IPS-11a (cell line): ENCODE results near the gene KARS1.
"Not testable (repeated sequence)": the region's sequence is repeated elsewhere in the genome, so short reads cannot be mapped to it uniquely, and the experiment has no call there.

ENCODE experiments used
- H3K4me3 ChIP-seq: one replicate; pipeline ENCODE4 v1.5.1; 2013; ENCODE audit warnings: low read depth, low read length, control low read depth

Gene KARS1

GRCh38 chr16:75626806-75627205 is 20.7 kb downstream of the KARS1 start:
- no peak overlapping the region for H3K4me3 ChIP-seq

GRCh38 chr16:75624921-75625334 is 22.5 kb downstream of the KARS1 start:
- no peak overlapping the region for H3K4me3 ChIP-seq

GRCh38 chr16:75622761-75623605 is 24.5 kb downstream of the KARS1 start, which contains the start of gene ADAT1:
ADAT1 (minus strand) TSS chr16:75623281; CDS start chr16:75620799, 2,482 bp downstream.
- H3K4me3 ChIP-seq = peak within 1 kb of the TSS; percentile 68

- no peak overlapping the region for H3K4me3 ChIP-seq
Measured at GRCh38 chr16:75621170-75621477, 26.3 kb downstream of the KARS1 start.

GRCh38 chr16:75620326-75621169 is 26.9 kb downstream of the KARS1 start:
- no peak overlapping the region for H3K4me3 ChIP-seq

- no peak overlapping the region for H3K4me3 ChIP-seq
Measured at GRCh38 chr16:75618780-75619179, 28.7 kb downstream of the KARS1 start.

GRCh38 chr16:75617121-75617520 is 30.3 kb downstream of the KARS1 start:
- H3K4me3 ChIP-seq = no peak overlapping the region

- H3K4me3 ChIP-seq = no peak overlapping the region
Measured at GRCh38 chr16:75616521-75617010, 30.9 kb downstream of the KARS1 start.

GRCh38 chr16:75615619-75616018 is 31.8 kb downstream of the KARS1 start:
- no peak overlapping the region for H3K4me3 ChIP-seq

GRCh38 chr16:75614066-75614897 is 33.2 kb downstream of the KARS1 start:
- H3K4me3 ChIP-seq = no peak overlapping the region

- H3K4me3 ChIP-seq = no peak overlapping the region
Measured at GRCh38 chr16:75606507-75606906, 41.0 kb downstream of the KARS1 start.

- H3K4me3 ChIP-seq = no peak overlapping the region
Measured at GRCh38 chr16:75603241-75603640, 44.2 kb downstream of the KARS1 start.

- no peak overlapping the region for H3K4me3 ChIP-seq
Measured at GRCh38 chr16:75599452-75600277, 47.8 kb downstream of the KARS1 start.

GRCh38 chr16:75593825-75594820 is 53.3 kb downstream of the KARS1 start:
- no peak overlapping the region for H3K4me3 ChIP-seq

- H3K4me3 ChIP-seq = no peak overlapping the region
Measured at GRCh38 chr16:75593308-75593707, 54.2 kb downstream of the KARS1 start.

GRCh38 chr16:75591927-75592326 is 55.5 kb downstream of the KARS1 start:
- H3K4me3 ChIP-seq = not testable (repeated sequence)

GRCh38 chr16:75590920-75591843 is 56.3 kb downstream of the KARS1 start:
- no peak overlapping the region for H3K4me3 ChIP-seq

GRCh38 chr16:75589306-75589705 is 58.2 kb downstream of the KARS1 start:
- no peak overlapping the region for H3K4me3 ChIP-seq
